AG20443 (cell line): ENCODE data around the gene XKR7.

Experiments used
- DNase-seq: peaks from one replicate; pipeline ENCODE4 v3.0.0; 2012; ENCODE audit warnings: low spot score, mixed read lengths

The XKR7 gene

GRCh38 chr20:31943052-31943471, 24.9 kb upstream of the XKR7 start:
- DNase-seq = no peak

DNA sequence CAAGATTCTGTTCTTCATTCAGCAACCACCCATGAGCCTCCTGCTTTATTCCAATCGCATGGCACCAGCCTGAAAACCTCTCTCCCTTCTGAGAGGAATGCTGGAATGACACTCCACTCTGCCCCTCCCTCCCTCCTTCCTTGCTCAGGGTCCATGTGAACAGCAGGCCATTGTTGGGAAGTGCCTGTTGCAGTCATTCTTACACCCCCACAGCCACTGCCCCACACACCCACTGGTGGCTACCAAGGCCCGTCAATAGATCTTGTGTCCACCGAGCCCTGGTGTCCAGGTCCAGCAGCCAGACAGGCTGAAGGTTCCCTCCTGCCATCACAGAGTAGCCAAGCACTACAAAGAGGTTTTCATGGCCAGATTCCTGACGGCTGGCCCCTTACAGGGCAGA, 22.6 kb upstream of the XKR7 start:
- DNase-seq = no peak

DNA sequence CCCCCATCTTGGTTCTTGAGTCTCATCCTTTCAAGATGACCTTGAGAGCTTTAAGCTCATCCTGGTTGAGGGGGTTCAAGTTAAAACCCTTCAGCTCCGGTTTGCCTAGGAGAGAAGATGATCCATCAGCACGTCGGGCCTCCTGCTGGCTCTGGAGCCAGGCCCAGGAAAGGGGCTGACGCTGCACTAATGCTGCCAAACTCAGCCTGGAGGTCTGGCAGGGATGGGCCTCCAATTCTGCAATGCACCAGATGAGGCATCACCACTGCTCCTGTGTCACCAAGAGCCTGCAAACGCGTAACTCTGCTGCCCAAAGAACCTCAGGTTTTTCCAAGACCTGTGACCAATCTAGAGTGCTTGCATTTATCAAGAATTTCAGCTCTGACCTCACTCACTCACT, 22.2 kb upstream of the XKR7 start:
- no peak for DNase-seq

GRCh38 chr20:31948008-31948407, 19.9 kb upstream of the XKR7 start:
- no peak for DNase-seq

- no peak for DNase-seq
Measured at GRCh38 chr20:31949877-31950646, 17.9 kb upstream of the XKR7 start.

DNA sequence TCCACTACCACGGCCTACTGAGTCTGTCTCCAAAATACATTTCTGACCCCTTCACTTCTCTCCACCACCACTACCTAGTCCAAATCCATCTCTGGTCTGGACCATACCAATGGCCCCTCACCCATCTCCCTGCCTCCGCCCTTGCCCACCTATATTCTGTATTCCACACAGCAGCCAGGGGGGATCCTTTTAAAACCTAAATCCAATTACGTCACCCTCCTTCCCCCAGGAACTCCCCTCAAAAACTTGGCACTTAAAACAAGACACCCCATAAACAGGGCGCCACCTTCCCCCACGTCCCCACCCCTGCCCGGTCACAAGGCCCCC, 16.8 kb upstream of the XKR7 start:
- DNase-seq = no peak

DNA sequence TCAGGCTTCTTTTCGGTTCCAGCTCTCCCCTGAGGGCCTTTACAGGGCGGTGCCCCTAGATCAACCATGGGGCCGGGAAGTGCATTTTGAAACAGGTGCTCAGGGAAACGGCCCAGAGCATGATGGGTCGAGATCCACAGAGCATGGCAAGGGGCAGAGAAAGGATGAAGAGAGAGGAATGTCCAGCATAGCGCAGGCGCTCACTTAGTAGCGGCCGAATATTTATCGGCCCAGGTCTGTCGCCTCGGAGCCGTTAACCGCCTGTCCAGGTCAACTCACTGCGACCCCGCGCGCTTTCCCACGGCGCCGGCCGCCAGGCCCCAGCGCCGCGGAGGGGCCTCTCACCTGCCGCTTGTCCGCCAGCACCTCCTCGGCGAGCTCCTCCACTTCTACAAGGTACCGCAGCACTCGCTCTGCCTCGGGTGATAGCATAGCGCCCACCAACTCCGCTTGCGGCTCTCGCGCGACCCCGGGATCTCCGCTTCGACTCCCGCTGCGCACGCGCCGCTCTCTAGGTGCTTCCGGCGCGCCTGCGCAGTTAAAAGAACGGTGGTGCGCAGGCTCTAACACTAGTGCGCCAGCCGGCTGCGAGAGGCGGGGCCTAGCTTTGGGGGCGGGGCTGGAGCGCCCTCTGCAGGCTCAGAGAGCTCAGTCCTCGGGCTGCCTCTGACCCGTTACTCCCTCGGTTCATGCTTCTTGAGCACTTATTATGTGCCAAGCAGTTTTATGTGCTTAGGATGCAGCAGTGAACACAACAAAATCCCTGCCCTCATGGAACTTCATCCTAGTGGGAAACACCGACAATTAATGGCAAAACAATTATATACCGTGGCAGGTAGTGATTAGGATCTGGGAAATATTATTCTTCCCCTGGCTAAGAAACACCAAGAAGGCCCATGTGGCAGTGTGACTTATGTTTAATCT, 16.2 kb upstream of the XKR7 start, which contains the start of gene PDRG1:
Gene PDRG1, minus strand, starts transcription at position 517 of the 924 bp plus-strand sequence. Its CDS starts 85 bp downstream, at position 432.
- DNase-seq = peak; percentile 99

DNA sequence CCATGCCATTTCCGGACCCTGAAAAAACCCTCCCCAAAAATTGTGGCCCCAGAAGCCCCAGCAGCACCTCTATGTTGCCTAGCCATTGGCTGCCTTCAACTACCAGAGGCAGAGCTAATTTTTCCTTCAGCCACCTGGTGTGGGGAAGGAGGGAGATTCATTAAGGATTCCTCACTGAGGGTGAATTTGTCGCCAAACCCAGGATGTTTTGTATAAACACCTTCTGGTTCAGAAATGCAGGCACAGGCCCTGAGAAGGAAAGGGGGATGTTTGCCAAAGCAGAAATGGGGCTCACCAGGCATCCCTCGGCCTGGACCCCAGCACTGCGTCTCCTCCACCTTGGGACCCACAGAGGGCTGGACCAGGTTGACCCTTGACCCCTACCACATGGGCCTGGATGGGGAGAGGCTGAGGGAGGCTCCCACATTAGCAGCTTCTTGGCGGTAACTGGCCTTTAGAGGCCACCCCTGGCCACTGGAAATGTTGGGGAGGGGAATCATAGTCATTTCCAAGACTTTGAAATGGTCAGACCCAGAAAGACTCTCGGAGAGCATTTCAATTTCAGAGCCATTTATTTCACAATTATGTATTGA, 14.3 kb upstream of the XKR7 start:
- DNase-seq = no peak

DNA sequence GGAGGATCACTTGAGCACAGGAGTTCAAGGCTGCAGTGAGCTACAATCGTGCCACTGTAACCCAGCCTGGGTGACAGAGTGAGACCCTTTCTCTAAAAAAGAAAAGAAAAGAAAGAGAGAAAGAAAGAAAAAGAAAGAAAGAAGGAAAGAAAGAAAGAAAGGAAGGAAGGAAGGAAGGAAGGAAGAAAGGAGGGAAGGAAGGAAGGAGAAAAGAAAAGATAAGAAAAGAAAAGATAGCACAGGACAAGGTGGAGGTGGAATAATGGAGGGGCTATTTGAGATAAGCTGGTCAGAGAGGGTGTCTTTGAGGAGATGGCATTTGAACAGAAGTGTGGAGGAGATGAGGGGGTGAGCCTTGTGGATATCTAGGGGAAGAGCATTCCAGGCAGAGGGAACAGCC, 13.5 kb upstream of the XKR7 start:
- no peak for DNase-seq

- DNase-seq = no peak
Measured at GRCh38 chr20:31956556-31957526, 11.1 kb upstream of the XKR7 start.

DNA sequence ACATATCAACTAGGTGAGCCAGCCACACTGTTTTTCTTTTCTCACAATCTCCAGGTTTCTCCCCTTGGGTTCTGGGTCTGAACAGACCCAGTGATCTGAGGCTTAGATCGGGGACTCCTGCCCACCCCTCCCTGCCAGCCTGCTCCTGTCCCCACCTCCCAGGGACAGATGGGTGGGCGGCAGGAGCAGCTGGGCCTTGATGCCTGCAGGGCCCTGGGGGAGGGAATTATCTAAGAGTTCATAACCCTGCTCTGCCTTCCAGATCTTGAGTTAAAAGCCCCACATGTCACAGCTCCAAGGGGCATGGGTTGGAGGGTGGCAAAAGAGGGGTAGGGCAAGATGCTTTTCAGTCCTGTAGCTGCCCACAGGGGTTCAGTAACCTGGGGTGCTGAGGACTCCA, 5.2 kb upstream of the XKR7 start:
- no peak for DNase-seq

GRCh38 chr20:31963889-31964288, 4.1 kb upstream of the XKR7 start:
- no peak for DNase-seq

- no peak for DNase-seq
Measured at GRCh38 chr20:31966991-31967655, 828 bp upstream of the XKR7 start.

DNA sequence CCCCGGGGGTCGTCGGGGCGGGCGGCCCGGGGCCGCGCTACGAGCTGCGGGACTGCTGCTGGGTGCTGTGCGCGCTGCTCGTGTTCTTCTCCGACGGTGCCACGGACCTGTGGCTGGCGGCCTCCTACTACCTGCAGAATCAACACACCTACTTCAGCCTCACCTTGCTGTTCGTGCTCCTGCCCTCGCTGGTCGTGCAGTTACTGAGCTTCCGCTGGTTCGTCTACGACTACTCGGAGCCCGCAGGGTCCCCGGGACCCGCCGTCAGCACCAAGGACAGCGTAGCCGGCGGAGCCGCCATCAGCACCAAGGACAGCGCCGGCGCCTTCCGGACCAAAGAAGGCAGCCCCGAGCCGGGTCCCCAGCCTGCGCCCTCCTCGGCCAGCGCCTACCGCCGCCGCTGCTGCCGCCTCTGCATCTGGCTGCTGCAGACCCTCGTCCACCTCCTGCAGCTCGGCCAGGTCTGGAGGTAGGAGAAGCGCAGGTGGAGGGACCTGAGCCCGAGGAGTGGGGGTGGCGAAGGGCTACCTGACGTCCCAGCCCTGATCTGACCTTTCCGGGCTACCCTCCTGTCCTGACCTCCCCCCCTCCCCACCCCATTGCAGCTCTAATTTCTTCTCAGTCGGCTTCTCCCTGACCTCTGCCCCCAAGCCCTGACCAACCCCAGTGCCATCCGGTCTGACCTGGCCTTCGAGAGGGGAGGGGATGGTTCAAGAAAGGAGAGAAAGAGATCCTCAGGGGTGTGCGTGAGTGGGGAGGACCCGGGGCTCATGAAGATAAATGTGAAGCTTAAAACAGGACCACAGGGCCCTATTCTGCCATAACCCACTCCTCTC, 558 bp downstream of the XKR7 start:
- peak; percentile 95 for DNase-seq

- no peak for DNase-seq
Measured at GRCh38 chr20:31969991-31970390, 2.0 kb downstream of the XKR7 start.

DNA sequence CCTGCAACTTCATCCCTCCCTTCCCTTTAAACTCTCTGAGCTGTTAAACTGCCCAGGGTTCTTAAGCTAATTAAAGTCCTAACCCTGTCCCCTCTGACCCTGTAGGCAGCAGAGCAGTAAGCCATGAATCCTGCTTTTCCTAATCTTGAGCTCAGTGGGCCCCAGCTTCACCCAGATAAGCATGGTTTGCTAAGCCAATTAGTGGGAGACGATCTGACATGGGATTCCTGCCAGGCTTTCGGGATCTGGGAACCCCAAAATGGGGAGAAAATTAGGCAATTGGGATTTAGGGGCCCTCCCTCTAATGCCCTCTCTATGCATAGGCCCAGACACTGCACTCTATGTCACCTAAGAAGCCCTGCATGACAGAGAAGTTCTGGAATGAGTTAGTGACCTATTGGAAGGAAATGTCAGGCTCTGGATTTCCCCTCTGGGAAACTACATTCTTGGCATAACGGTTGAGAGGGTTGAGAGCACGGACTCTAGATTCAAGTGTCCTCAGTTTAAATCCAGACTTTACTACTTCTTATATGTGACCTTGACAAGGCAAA, 4.6 kb downstream of the XKR7 start:
- DNase-seq = no peak

DNA sequence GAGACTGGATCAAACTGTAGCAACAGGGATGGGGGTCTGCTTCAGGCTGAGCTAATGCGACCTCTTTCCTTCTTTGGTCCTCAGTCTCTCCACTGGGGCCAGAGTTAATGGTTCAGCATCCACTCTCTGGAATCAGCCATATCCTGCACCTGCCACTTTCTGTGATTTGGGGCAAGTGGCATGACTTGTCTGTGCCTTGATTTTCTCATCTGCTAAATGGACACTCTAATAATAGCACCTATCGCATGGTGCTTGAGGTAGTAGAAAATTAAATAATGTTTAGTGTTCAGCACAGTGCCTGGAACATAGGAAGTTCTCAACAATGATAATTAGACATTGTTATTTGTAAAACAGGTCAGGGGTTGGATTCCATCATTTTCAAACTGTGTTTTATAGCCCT, 6.3 kb downstream of the XKR7 start:
- DNase-seq = no peak

DNA sequence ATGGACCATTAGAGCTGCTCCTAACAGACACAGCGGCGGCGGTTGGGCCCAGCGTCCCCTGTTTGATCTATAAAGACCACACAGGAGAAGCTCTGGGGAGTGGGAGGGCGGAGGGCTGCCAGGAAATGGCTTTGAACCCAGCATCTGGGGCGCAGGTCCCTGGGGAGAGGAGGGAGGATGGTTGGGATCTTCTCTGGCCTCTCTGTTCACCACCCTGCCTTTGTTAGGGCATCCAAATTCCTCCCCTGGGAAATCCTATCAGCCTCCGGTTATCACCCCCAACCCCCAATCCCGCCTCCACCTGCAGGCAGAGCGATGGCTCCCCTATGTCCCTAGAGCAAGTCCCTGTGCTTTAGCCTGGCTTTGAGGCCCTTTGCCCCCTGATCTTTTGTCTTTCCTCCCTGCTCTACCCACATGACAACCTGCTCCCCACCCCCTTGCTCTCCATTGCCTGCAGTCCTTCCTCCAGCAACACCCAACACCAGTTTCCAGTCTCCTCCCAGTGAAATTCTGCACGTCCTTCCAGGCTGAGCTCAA, 7.1 kb downstream of the XKR7 start:
- no peak for DNase-seq

DNA sequence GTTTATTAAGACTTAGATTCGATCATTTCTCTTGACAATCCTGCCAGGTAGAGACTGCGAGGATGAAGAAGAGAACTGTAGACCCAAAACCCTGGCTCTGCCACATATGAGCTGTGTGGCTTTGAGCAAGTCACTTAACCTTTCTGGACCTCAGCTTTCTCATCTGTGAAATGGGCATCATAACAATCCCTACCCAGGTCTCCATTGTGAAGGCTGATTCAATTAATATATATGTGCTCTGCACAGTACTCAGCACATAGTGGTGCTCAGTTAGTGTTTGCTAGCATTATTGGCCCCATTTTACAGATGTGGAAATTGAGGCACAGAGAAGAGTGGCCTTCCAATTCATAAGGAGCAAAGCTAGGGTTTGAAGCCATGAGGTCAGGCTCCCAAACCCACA, 7.9 kb downstream of the XKR7 start:
- no peak for DNase-seq

GRCh38 chr20:31977080-31977479, 9.1 kb downstream of the XKR7 start:
- DNase-seq = no peak
